Right lobe of liver (tissue), 4 donors: Measurements from ENCODE around the gene FAM163B.

ENCODE experiments used
- CTCF ChIP-seq, 4 donors: fragments of 200-600 bp in 3 of 4; fragments of 450-650 bp in 1 of 4; IDR thresholded peaks; one replicate each; pipeline versions ENCODE4 v1.5.1 to v1.8.0; 2016 to 2022; ENCODE audit warnings: antibody characterized with exemption in 4 of 4, mild to moderate bottlenecking in 2 of 4
- POLR2A ChIP-seq: fragments of 450-650 bp; IDR thresholded peaks from one replicate; pipeline ENCODE4 v1.6.1; 2017; ENCODE audit warnings: antibody characterized with exemption, mild to moderate bottlenecking
- donor health status: DM: no; HTN: no; CAD: no.
- donor health status: DM: no; HTN: no; CAD: no.
- donor health status: DM: no; HTN: yes; CAD: no.

- TF ChIP-seq CTCF (IDR thresholded peaks at IDR 0.05) (no peak), POLR2A (no peak)
These were observed 62.1 kb downstream of the FAM163B start for GRCh38 chr9:133547116-133547515.
